H9 (cell line): Measurements from ENCODE around the gene COA1. TPM values are rescaled to one million over a fixed set of nuclear protein-coding genes. Genes with fewer than 3 reads are reported as not detected.

ENCODE experiments used
- DNase-seq: peaks from one replicate; pipeline ENCODE4 v3.0.0-alpha.2; 2017
- H2AFZ ChIP-seq: one replicate; pipeline ENCODE4 v1.6.1; 2013; ENCODE audit warnings: mild to moderate bottlenecking, low read length, control low read depth, moderate library complexity
- H2AK5ac ChIP-seq: 2 replicates; pipeline ENCODE4 v1.6.1; 2013; ENCODE audit warnings: low read length, control low read depth, mixed read lengths; ENCODE audit not compliant: insufficient read length
- H2BK120ac ChIP-seq: one replicate; pipeline ENCODE4 v1.6.1; 2013; ENCODE audit warnings: low read depth, mild to moderate bottlenecking, low read length, control low read depth, inconsistent platforms; ENCODE audit not compliant: poor library complexity, severe bottlenecking
- H2BK12ac ChIP-seq: 2 replicates; pipeline ENCODE4 v1.6.1; 2013; ENCODE audit warnings: low read length, control low read depth, mixed read lengths, low read depth; ENCODE audit not compliant: insufficient read length
- H2BK15ac ChIP-seq: 2 replicates; pipeline ENCODE4 v1.6.1; 2013; ENCODE audit warnings: low read depth, low read length, control low read depth
- H2BK20ac ChIP-seq: one replicate; pipeline ENCODE4 v1.6.1; 2013; ENCODE audit warnings: low read depth, mild to moderate bottlenecking, low read length, control low read depth, inconsistent platforms; ENCODE audit not compliant: poor library complexity, severe bottlenecking
- H2BK5ac ChIP-seq: 2 replicates; pipeline ENCODE4 v1.6.1; 2013; ENCODE audit warnings: low read length, control low read depth, mixed read lengths; ENCODE audit not compliant: insufficient read length
- H3K14ac ChIP-seq: 2 replicates; pipeline ENCODE4 v1.6.1; 2013; ENCODE audit warnings: low read length, control low read depth; ENCODE audit not compliant: insufficient read depth
- H3K18ac ChIP-seq: 2 replicates; pipeline ENCODE4 v1.6.1; 2013; ENCODE audit warnings: low read depth, mild to moderate bottlenecking, mixed read lengths, low read length, control low read depth; ENCODE audit not compliant: insufficient read length
- H3K23ac ChIP-seq: 2 replicates; pipeline ENCODE4 v1.6.1; 2013; ENCODE audit warnings: low read length, control low read depth, mixed read lengths, low read depth; ENCODE audit not compliant: insufficient read length
- H3K23me2 ChIP-seq: 2 replicates; pipeline ENCODE4 v1.6.1; 2013; ENCODE audit warnings: low read depth, mild to moderate bottlenecking, mixed read lengths, low read length, control low read depth; ENCODE audit not compliant: insufficient read length, poor library complexity, severe bottlenecking
- H3K27ac ChIP-seq: 2 replicates; pipeline ENCODE4 v1.5.1; 2013; ENCODE audit warnings: low read length, control low read depth, mixed read lengths, low read depth; ENCODE audit not compliant: insufficient read length
- H3K27me3 ChIP-seq: 2 replicates; pipeline ENCODE4 v1.6.1; 2013; ENCODE audit warnings: low read length, control low read depth, inconsistent platforms; ENCODE audit not compliant: insufficient read depth
- H3K4ac ChIP-seq: 2 replicates; pipeline ENCODE4 v1.6.1; 2013; ENCODE audit warnings: low read depth, mild to moderate bottlenecking, control low read depth, inconsistent platforms, low read length, moderate library complexity
- H3K4me1 ChIP-seq: 2 replicates; pipeline ENCODE4 v1.6.1; 2013; ENCODE audit warnings: low read length, control low read depth, inconsistent platforms; ENCODE audit not compliant: insufficient read depth
- H3K4me2 ChIP-seq: 2 replicates; pipeline ENCODE4 v1.6.1; 2013; ENCODE audit warnings: low read length, control low read depth, mixed read lengths; ENCODE audit not compliant: insufficient read length, insufficient read depth
- H3K56ac ChIP-seq: 2 replicates; pipeline ENCODE4 v1.6.1; 2013; ENCODE audit warnings: low read depth, mild to moderate bottlenecking, mixed read lengths, low read length, control low read depth; ENCODE audit not compliant: insufficient read length
- H3K79me1 ChIP-seq: 2 replicates; pipeline ENCODE4 v1.6.1; 2013; ENCODE audit warnings: low read depth, mild to moderate bottlenecking, moderate library complexity, low read length, control low read depth, inconsistent platforms; ENCODE audit not compliant: insufficient read depth, poor library complexity, severe bottlenecking
- H3K79me2 ChIP-seq: 2 replicates; pipeline ENCODE4 v1.6.1; 2013; ENCODE audit warnings: low read length, control low read depth, inconsistent platforms; ENCODE audit not compliant: insufficient read depth
- H3K9ac ChIP-seq: 2 replicates; pipeline ENCODE4 v1.6.1; 2013; ENCODE audit warnings: low read length, control low read depth, mixed read lengths; ENCODE audit not compliant: insufficient read length; ENCODE audit errors: extremely low read depth
- H3K9me3 ChIP-seq: one replicate; pipeline ENCODE4 v1.6.1; 2013; ENCODE audit warnings: low read depth, low read length, inconsistent platforms; ENCODE audit not compliant: control insufficient read depth
- H3T11ph ChIP-seq: one replicate; pipeline ENCODE4 v1.6.1; 2013; ENCODE audit warnings: mild to moderate bottlenecking, low read length, control low read depth, inconsistent platforms
- H4K20me1 ChIP-seq: one replicate; pipeline ENCODE4 v1.6.1; 2013; ENCODE audit not compliant: control insufficient read depth, insufficient read length, insufficient read depth
- H4K5ac ChIP-seq: 2 replicates; pipeline ENCODE4 v1.6.1; 2013; ENCODE audit warnings: low read depth, mild to moderate bottlenecking, mixed read lengths, low read length, control low read depth; ENCODE audit not compliant: insufficient read length
- H4K8ac ChIP-seq: replicated peaks from 2 replicates; pipeline ENCODE4 v1.6.1; 2013; ENCODE audit warnings: low read length, control low read depth, mixed read lengths, low read depth; ENCODE audit not compliant: insufficient read length
- H4K91ac ChIP-seq: 2 replicates; pipeline ENCODE4 v1.6.1; 2013; ENCODE audit warnings: low read depth, mild to moderate bottlenecking, moderate library complexity, mixed read lengths, low read length, control low read depth; ENCODE audit not compliant: insufficient read length
- H3K27ac Mint-ChIP-seq, 3 experiments: 2 replicates in 2 of 3; 3 replicates in 1 of 3; pipeline ENCODE4 v1.8.0; 2020 to 2021; ENCODE audit warnings: mixed read lengths in 3 of 3, mild to moderate bottlenecking in 1 of 3, moderate library complexity in 1 of 3
- H3K27me3 Mint-ChIP-seq: 2 replicates; pipeline ENCODE4 v1.8.0; 2021; ENCODE audit warnings: low read depth, mild to moderate bottlenecking, moderate library complexity, mixed read lengths
- H3K36me3 Mint-ChIP-seq, 3 experiments: 2 replicates in 2 of 3; 3 replicates in 1 of 3; pipeline ENCODE4 v1.8.0; 2020 to 2021; ENCODE audit warnings: low read depth in 3 of 3, mixed read lengths in 3 of 3; ENCODE audit not compliant: insufficient read depth in 1 of 3
- H3K4me1 Mint-ChIP-seq, 2 experiments: 2 replicates each; pipeline ENCODE4 v1.8.0; 2020; ENCODE audit warnings: mixed read lengths in 2 of 2
- H3K4me3 Mint-ChIP-seq, 2 experiments: 2 replicates in 1 of 2; 3 replicates in 1 of 2; pipeline ENCODE4 v1.8.0; 2020 to 2021; ENCODE audit warnings: mild to moderate bottlenecking in 2 of 2, mixed read lengths in 2 of 2, moderate library complexity in 1 of 2
- H3K9me3 Mint-ChIP-seq, 2 experiments: 2 replicates in 1 of 2; 3 replicates in 1 of 2; pipeline ENCODE4 v1.8.0; 2020; ENCODE audit warnings: mild to moderate bottlenecking in 2 of 2, mixed read lengths in 2 of 2, moderate library complexity in 1 of 2
- CTCF ChIP-seq: fragments of 200-600 bp; sonication (generic); conservative IDR thresholded peaks from 3 replicates; pipeline ENCODE4 v1.8.0; 2021; ENCODE audit warnings: antibody characterized with exemption, mild to moderate bottlenecking
- WGBS: extraction: QIAGEN DNeasy Blood & Tissue Kit; methylation state at CpG from one replicate; pipeline ENCODE4 v1.1.7; 2013; ENCODE audit warnings: missing lambda C conversion rate, low lambda C conversion rate, mixed read lengths; ENCODE audit not compliant: insufficient read length; ENCODE audit errors: extremely low coverage; 5-methylcytosine and 5-hydroxymethylcytosine counted together
- total RNA-seq: library from RNA; stranded (reverse); gene quantifications from 2 replicates; pipeline ENCODE4 v1.2.1, GENCODE V29; 2021

The COA1 gene
- total RNA-seq, 1 experiment from 2014 or later: 138 TPM

DNA sequence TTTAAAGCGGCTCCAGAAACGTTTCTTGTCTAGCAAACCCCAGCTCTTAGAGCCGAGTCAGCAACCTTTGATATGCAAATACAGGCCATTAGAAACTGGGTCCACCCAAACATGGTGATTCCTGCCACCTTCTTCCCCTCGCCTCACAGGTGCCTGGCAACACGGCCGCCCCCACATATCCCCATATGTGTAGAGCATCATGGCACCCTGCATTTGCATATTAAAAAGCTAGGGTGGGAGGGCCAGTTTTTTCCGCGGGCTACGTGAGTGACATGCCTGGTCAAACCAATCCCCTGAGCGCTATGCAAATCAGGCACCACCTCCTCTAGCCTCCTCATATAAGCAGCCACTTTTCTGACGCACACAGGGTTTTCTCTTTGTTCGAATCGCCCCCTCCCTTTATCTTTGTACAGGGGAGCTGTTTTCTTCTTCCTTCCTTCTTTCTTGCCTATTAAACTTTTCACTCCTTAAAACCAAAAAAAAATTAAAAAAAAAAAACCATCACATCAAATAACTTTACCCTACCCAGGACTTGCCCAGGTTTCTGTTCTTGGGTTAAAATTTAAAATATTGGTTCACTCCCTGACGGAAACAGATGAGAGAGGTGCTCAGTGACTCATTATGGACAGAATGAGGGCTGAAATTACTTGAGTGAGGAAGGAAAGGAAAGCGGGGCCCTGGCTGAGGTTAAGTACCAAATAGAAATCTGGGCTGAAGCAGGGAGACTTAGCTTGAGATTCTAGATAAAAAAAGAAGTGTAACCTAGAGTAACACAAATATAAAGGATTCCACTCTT is 59.8 kb downstream of the COA1 start:
- Histone ChIP-seq H3T11ph (peak overlapping the region; percentile 70), H3K23ac (no peak overlapping the region), H4K91ac (no peak overlapping the region), H2BK12ac (peak overlapping the region; percentile 95), H3K4ac (no peak overlapping the region; the same call in 1 of the 2 replicates), H2BK20ac (peak overlapping the region; percentile 49), H3K4me2 (peak overlapping the region; percentile 29), H2BK15ac (no peak overlapping the region; the same call in 1 of the 2 replicates), H3K14ac (no peak overlapping the region; the same call in 1 of the 2 replicates), H3K9me3 (no peaks in the 10 kb centered on the region), H2BK5ac (no peak overlapping the region), H2AK5ac (no peak overlapping the region), H3K18ac (peak overlapping the region; percentile 50), H4K8ac (no peak overlapping the region), H3K4me1 (no peaks in the 10 kb centered on the region; the same call in 1 of the 2 replicates), H3K79me2 (peaks cover 22% of the 10 kb centered on the region; the same call in 1 of the 2 replicates), H3K23me2 (no peaks in the 10 kb centered on the region), H4K20me1 (no peaks in the 10 kb centered on the region), H2AFZ (no peak overlapping the region), H3K27me3 (no peaks in the 10 kb centered on the region), H3K79me1 (peaks cover 3% of the 10 kb centered on the region), H4K5ac (no peak overlapping the region), H3K56ac (no peak overlapping the region), H3K27ac (peak overlapping the region; percentile 73), H3K9ac (peak overlapping the region; percentile 10), H2BK120ac (peak overlapping the region; percentile 48)
- Mint-ChIP-seq H3K27me3 (no peaks in the 10 kb centered on the region), H3K4me1 (peaks cover 24 to 31% of the 10 kb centered on the region in 2 experiments), H3K27ac (peak overlapping the region; percentile 5 to 99 (median 92); a peak in 4 of 7 replicates), H3K36me3 (peaks cover 23 to 51% (median 50%) of the 10 kb centered on the region in 3 experiments), H3K4me3 (peak overlapping the region in 1 of 2 experiments; percentile 39; a peak in 2 of 5 replicates), H3K9me3 (peaks cover 13 to 50% of the 10 kb centered on the region in 2 experiments; a peak in 4 of 5 replicates)
- WGBS: no CpG with 5 or more reads among the region's 15 CpGs
- peak; percentile 96 for DNase-seq
- no peak for TF ChIP-seq CTCF
